ENCODE measurements around the gene AMH.

The AMH gene

DNA sequence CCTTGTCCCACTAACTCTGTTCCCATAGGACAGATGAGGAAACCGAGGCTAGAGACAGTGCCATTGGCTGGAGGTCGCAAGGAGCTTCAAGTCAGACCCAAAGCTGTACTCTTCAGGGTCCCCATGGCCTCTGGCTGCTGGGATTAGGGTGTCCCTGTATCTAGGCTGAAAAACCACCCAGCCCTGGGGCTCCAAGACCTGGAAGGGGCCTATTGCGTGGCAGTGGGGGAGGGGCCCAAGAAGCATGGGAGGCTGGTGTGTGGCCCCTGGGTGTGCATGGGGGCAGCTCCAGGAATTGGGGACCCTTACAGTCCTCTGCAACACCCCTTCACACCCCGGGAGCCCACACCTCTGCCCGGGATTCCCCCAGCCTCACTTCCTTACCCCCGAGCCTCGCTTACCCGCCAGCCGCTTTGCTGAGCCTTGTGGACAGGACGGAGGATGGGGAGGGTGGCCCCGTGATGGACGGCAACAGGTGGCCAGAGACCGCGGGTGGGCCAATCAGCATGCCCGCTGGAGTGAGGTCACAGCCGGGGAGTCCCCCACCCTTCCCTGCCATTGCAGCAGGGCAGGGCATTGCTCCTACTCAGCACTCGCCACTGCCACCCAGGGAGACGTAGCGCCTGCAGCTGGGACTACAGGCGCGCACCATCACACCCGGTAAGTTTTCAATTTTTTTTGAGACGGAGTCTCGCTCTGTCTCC, 7.0 kb downstream of the AMH start, which contains the start of gene JSRP1 (continued):
- TF ChIP-seq SCRT1 (tag by site-specific recombination; IDR thresholded peaks at IDR 0.05; ENCODE audit: borderline replicate concordance) = peak; percentile 66; the same call in 1 of the 2 replicates
- TF ChIP-seq ZNF121 (tag by site-specific recombination; IDR thresholded peaks at IDR 0.05) = no peak

DNA sequence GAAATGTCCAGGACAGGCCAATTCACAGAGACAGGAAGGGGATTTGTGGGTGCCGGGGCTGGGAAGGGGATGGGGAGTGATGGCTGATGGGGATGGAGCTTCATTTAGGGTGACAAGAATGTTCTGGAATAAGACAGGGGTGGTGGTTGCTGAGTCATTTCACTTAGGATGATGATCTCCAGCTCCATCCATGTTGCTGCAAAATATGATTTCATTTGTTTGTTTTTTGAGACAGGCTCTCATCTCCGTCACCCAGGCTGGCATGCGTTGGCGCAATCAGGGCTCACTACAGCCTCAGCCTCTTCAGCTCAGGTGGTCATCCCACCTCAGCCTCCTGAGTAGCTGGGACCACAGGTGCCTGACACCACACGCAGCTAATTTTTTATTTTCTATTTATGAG, 10.2 kb downstream of the AMH start:
- Histone ChIP-seq H3K36me3 (ENCODE audit: control insufficient read depth in 2 of 2, insufficient read depth in 1 of 2, low read length in 2 of 2) (no peaks in the 10 kb centered on the region), H3K4me1 (ENCODE audit: control insufficient read depth, insufficient read depth, low read length) (no peaks in the 10 kb centered on the region), H3K27ac (ENCODE audit: extremely low read depth, low read depth, low read length) (no peak overlapping the region), H3K4me3 (ENCODE audit: low read depth, low read length) (no peak overlapping the region), H3K9me3 (ENCODE audit: control insufficient read depth, insufficient read depth, low read depth, low read length) (no peaks in the 10 kb centered on the region)
- peak; percentile 92 for TF ChIP-seq ZNF600 (tag by site-specific recombination; IDR thresholded peaks at IDR 0.05)
- TF ChIP-seq ZEB2 (tag by site-specific recombination; IDR thresholded peaks at IDR 0.05) = peak; percentile 60; the same call in 1 of the 2 replicates
- TF ChIP-seq ZNF544 (tag by site-specific recombination; IDR thresholded peaks at IDR 0.05) = no peak
- TF ChIP-seq ZNF426 (tag by site-specific recombination; IDR thresholded peaks at IDR 0.05) = no peak
- 0 out of 2 replicates have a peak, but pooled peaks have one; percentile 19 for TF ChIP-seq ZNF692 (tag by site-specific recombination; IDR thresholded peaks at IDR 0.05)
- peak; percentile 25; the same call in 1 of the 2 replicates for TF ChIP-seq KLF8 (tag by site-specific recombination; IDR thresholded peaks at IDR 0.05)
- TF ChIP-seq AEBP2 (tag by site-specific recombination; IDR thresholded peaks at IDR 0.05; ENCODE audit: borderline replicate concordance) = no peak
- TF ChIP-seq INSM2 (tag by site-specific recombination; IDR thresholded peaks at IDR 0.05) = peak; percentile 33; the same call in 1 of the 2 replicates
- TF ChIP-seq ZBTB17 (tag by site-specific recombination; IDR thresholded peaks at IDR 0.05) = peak; percentile 51
- no peak for TF ChIP-seq ZNF626 (tag by site-specific recombination; IDR thresholded peaks at IDR 0.05)
- TF ChIP-seq, protein P1, sequence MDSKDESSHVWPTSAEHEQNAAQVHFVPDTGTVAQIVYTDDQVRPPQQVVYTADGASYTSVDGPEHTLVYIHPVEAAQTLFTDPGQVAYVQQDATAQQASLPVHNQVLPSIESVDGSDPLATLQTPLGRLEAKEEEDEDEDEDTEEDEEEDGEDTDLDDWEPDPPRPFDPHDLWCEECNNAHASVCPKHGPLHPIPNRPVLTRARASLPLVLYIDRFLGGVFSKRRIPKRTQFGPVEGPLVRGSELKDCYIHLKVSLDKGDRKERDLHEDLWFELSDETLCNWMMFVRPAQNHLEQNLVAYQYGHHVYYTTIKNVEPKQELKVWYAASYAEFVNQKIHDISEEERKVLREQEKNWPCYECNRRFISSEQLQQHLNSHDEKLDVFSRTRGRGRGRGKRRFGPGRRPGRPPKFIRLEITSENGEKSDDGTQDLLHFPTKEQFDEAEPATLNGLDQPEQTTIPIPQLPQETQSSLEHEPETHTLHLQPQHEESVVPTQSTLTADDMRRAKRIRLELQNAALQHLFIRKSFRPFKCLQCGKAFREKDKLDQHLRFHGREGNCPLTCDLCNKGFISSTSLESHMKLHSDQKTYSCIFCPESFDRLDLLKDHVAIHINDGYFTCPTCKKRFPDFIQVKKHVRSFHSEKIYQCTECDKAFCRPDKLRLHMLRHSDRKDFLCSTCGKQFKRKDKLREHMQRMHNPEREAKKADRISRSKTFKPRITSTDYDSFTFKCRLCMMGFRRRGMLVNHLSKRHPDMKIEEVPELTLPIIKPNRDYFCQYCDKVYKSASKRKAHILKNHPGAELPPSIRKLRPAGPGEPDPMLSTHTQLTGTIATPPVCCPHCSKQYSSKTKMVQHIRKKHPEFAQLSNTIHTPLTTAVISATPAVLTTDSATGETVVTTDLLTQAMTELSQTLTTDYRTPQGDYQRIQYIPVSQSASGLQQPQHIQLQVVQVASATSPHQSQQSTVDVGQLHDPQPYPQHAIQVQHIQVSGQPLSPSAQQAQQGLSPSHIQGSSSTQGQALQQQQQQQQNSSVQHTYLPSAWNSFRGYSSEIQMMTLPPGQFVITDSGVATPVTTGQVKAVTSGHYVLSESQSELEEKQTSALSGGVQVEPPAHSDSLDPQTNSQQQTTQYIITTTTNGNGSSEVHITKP (tag by site-specific recombination; IDR thresholded peaks at IDR 0.05) = peak; percentile 69
- TF ChIP-seq OSR2 (tag by site-specific recombination; IDR thresholded peaks at IDR 0.05) = no peak
- 0 out of 2 replicates have a peak, but pooled peaks have one; percentile 21 for TF ChIP-seq MZF1 (tag by site-specific recombination; IDR thresholded peaks at IDR 0.05; ENCODE audit: borderline replicate concordance)
- peak; percentile 39 for TF ChIP-seq ZNF629 (tag by site-specific recombination; IDR thresholded peaks at IDR 0.05)
- TF ChIP-seq ZXDB (tag by site-specific recombination; IDR thresholded peaks at IDR 0.05) = no peak
- CTCF ChIA-PET = interaction anchor here (0.6 to 1.7 kb wide), 6 partner anchors 15 to 387 kb away, joined by 3 to 11 read pairs (median 4); partner anchors contain the start of gene PLEKHJ1
- POLR2A ChIA-PET = interaction anchor here (1.0 to 1.9 kb wide), 3 partner anchors 20 to 217 kb away, joined by 3 to 4 read pairs (median 3); partner anchors contain the start of genes GADD45B, LSM7 and SPPL2B

All from HEK293 (cell line).